Measurements from ENCODE around the gene GATAD2A. TPM values are rescaled to one million over a fixed set of nuclear protein-coding genes. Genes with fewer than 3 reads are reported as not detected.
"Not testable (repeated sequence)": the region's sequence is repeated elsewhere in the genome, so short reads cannot be mapped to it uniquely, and the experiment has no call there.

GATAD2A gene
- total RNA-seq, 1 experiment from 2014 or later = 39.0 TPM

- in situ Hi-C loops (cut with HindIII; ENCODE audit: low pct_unique_long_range_greater_than_20kb, low sequenced_read_pairs); DNase-seq (ENCODE audit: low read depth, low spot score): not testable (repeated sequence)
Measured at GRCh38 chr19:19455166-19455919, 49.9 kb downstream of the GATAD2A start.

GRCh38 chr19:19457671-19458070, 52.2 kb downstream of the GATAD2A start:
- DNase-seq (ENCODE audit: low read depth, low spot score) = no peak
- in situ Hi-C loops (cut with HindIII; ENCODE audit: low pct_unique_long_range_greater_than_20kb, low sequenced_read_pairs) = no loop called here

- in situ Hi-C loops (cut with HindIII; ENCODE audit: low pct_unique_long_range_greater_than_20kb, low sequenced_read_pairs) = no loop called here
- peak; percentile 56 for DNase-seq (ENCODE audit: low read depth, low spot score)
Measured at GRCh38 chr19:19458110-19458816, 52.8 kb downstream of the GATAD2A start.

GRCh38 chr19:19459073-19459472, 53.6 kb downstream of the GATAD2A start:
- in situ Hi-C loops (cut with HindIII; ENCODE audit: low pct_unique_long_range_greater_than_20kb, low sequenced_read_pairs) = no loop called here
- no peak for DNase-seq (ENCODE audit: low read depth, low spot score)

- no peak for DNase-seq (ENCODE audit: low read depth, low spot score)
- in situ Hi-C loops (cut with HindIII; ENCODE audit: low pct_unique_long_range_greater_than_20kb, low sequenced_read_pairs) = no loop called here
Measured at GRCh38 chr19:19459707-19460251, 54.3 kb downstream of the GATAD2A start.

GRCh38 chr19:19460258-19460731, 54.8 kb downstream of the GATAD2A start:
- DNase-seq (ENCODE audit: low read depth, low spot score) = no peak
- in situ Hi-C loops (cut with HindIII; ENCODE audit: low pct_unique_long_range_greater_than_20kb, low sequenced_read_pairs) = no loop called here

GRCh38 chr19:19460761-19461265, 55.3 kb downstream of the GATAD2A start:
- in situ Hi-C loops (cut with HindIII; ENCODE audit: low pct_unique_long_range_greater_than_20kb, low sequenced_read_pairs) = no loop called here
- no peak for DNase-seq (ENCODE audit: low read depth, low spot score)

- in situ Hi-C loops (cut with HindIII; ENCODE audit: low pct_unique_long_range_greater_than_20kb, low sequenced_read_pairs) = no loop called here
- DNase-seq (ENCODE audit: low read depth, low spot score) = no peak
Measured at GRCh38 chr19:19461306-19461670, 55.8 kb downstream of the GATAD2A start.

- in situ Hi-C loops (cut with HindIII; ENCODE audit: low pct_unique_long_range_greater_than_20kb, low sequenced_read_pairs) = no loop called here
- no peak for DNase-seq (ENCODE audit: low read depth, low spot score)
Measured at GRCh38 chr19:19461671-19462622, 56.5 kb downstream of the GATAD2A start.

GRCh38 chr19:19463348-19464117, 58.1 kb downstream of the GATAD2A start:
- in situ Hi-C loops (cut with HindIII; ENCODE audit: low pct_unique_long_range_greater_than_20kb, low sequenced_read_pairs) = no loop called here

GRCh38 chr19:19464339-19465098, 59.0 kb downstream of the GATAD2A start:
- in situ Hi-C loops (cut with HindIII; ENCODE audit: low pct_unique_long_range_greater_than_20kb, low sequenced_read_pairs) = no loop called here

More at GRCh38 chr19:19463348-19464117, 58.1 kb downstream of the GATAD2A start:
- no peak for DNase-seq (ENCODE audit: low read depth, low spot score)

GRCh38 chr19:19465436-19466070, 60.1 kb downstream of the GATAD2A start:
- in situ Hi-C loops (cut with HindIII; ENCODE audit: low pct_unique_long_range_greater_than_20kb, low sequenced_read_pairs) = no loop called here
- DNase-seq (ENCODE audit: low read depth, low spot score) = no peak

More at GRCh38 chr19:19464339-19465098, 59.0 kb downstream of the GATAD2A start:
- DNase-seq (ENCODE audit: low read depth, low spot score) = no peak

GRCh38 chr19:19466201-19466600, 60.7 kb downstream of the GATAD2A start:
- no peak for DNase-seq (ENCODE audit: low read depth, low spot score)
- in situ Hi-C loops (cut with HindIII; ENCODE audit: low pct_unique_long_range_greater_than_20kb, low sequenced_read_pairs) = no loop called here

- in situ Hi-C loops (cut with HindIII; ENCODE audit: low pct_unique_long_range_greater_than_20kb, low sequenced_read_pairs) = no loop called here
- DNase-seq (ENCODE audit: low read depth, low spot score) = no peak
Measured at GRCh38 chr19:19468424-19469050, 63.1 kb downstream of the GATAD2A start.

- in situ Hi-C loops (cut with HindIII; ENCODE audit: low pct_unique_long_range_greater_than_20kb, low sequenced_read_pairs) = no loop called here
- no peak for DNase-seq (ENCODE audit: low read depth, low spot score)
Measured at GRCh38 chr19:19470579-19470978, 65.1 kb downstream of the GATAD2A start.
